ENCODE measurements around the gene DIP2C. TPM values are rescaled to one million over a fixed set of nuclear protein-coding genes. Genes with fewer than 3 reads are reported as not detected.

DIP2C gene
- total and polyA plus RNA-seq, 7 experiments from 2014 or later = 1.1 to 8.7 (median 4.5) TPM

GRCh38 chr10:691216-691615 is 1.7 kb upstream of the DIP2C start:
- ATAC-seq = no peak
- no peaks in the 10 kb centered on the region for H3K36me3 Mint-ChIP-seq
- H3K4me1 Mint-ChIP-seq = peaks cover 0 to 19% (median 5%) of the 10 kb centered on the region in 7 donors
- peaks cover 43 to 58% (median 53%) of the 10 kb centered on the region in 5 donors for H3K27me3 Mint-ChIP-seq
- Histone ChIP-seq H3K27me3 (ENCODE audit: control insufficient read depth in 2 of 2, insufficient read depth in 2 of 2, low read length in 2 of 2) (peaks cover 0 to 6% of the 10 kb centered on the region in 2 donors), H3K9me3 (ENCODE audit: control insufficient read depth in 2 of 3, low read length in 3 of 3) (no peaks in the 10 kb centered on the region), H3K4me1 (ENCODE audit: control insufficient read depth in 2 of 2, insufficient read depth in 2 of 2, low read length in 2 of 2) (no peaks in the 10 kb centered on the region), H3K36me3 (ENCODE audit: control insufficient read depth in 2 of 3, insufficient read depth in 3 of 3, low read length in 3 of 3) (no peaks in the 10 kb centered on the region), H3K27ac (ENCODE audit: low read depth, low read length) (no peak overlapping the region), H3K4me3 (ENCODE audit: low read length) (no peak overlapping the region)
- CTCF ChIA-PET = no interaction called here
- intact Hi-C loops (cut with micrococcal nuclease) = no loop called here
- POLR2A ChIA-PET = no interaction called here
- H3K27ac Mint-ChIP-seq = no peak overlapping the region
- peak overlapping the region in 7 of 10 donors; percentile 12 to 85 (median 55) for H3K4me3 Mint-ChIP-seq
- H3K9me3 Mint-ChIP-seq = peaks cover 0 to under 1% (median 0%) of the 10 kb centered on the region in 11 donors
- no peak for DNase-seq

GRCh38 chr10:690372-691161 is 1.1 kb upstream of the DIP2C start:
- no peaks in the 10 kb centered on the region for H3K9me3 ChIP-seq (ENCODE audit: control insufficient read depth in 2 of 3, low read length in 3 of 3)
- H3K36me3 ChIP-seq (ENCODE audit: control insufficient read depth in 2 of 3, insufficient read depth in 3 of 3, low read length in 3 of 3) = no peaks in the 10 kb centered on the region
- H3K27me3 ChIP-seq (ENCODE audit: control insufficient read depth in 2 of 2, insufficient read depth in 2 of 2, low read length in 2 of 2) = peaks cover 0 to 6% of the 10 kb centered on the region in 2 donors
- H3K4me1 ChIP-seq (ENCODE audit: control insufficient read depth in 2 of 2, insufficient read depth in 2 of 2, low read length in 2 of 2) = no peaks in the 10 kb centered on the region
- ChIA-PET POLR2A (no interaction called here), CTCF (no interaction called here)
- Mint-ChIP-seq H3K4me1 (peaks cover 0 to 19% (median 5%) of the 10 kb centered on the region in 7 donors), H3K4me3 (peak overlapping the region; percentile 42 to 85 (median 60)), H3K9me3 (no peaks in the 10 kb centered on the region), H3K27me3 (peaks cover 43 to 54% (median 49%) of the 10 kb centered on the region in 5 donors), H3K27ac (peak overlapping the region in 1 of 9 donors; percentile 38), H3K36me3 (no peaks in the 10 kb centered on the region)
- H3K27ac ChIP-seq (ENCODE audit: low read depth, low read length) = no peak overlapping the region
- intact Hi-C loops (cut with micrococcal nuclease) = no loop called here
- ATAC-seq (no peak), DNase-seq (no peak)
- no peak overlapping the region for H3K4me3 ChIP-seq (ENCODE audit: low read length)

DNA sequence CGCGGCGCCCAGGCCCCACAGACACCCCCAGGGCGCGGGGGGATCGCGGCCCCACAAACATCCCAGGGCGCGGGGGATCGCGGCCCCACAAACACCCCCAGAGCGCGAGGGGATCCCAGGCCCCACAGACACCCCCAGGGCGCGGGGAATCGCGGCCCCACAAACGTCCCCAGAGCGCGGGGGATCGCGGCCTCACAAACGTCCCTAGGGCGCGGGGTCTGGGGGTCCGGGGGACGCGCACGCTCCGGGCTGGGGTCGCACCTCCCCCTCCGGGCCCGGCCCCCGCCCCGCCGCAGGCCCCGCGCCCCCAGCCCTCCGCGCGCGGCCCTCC is 382 bp downstream of the DIP2C start:
- Histone ChIP-seq H3K27me3 (ENCODE audit: control insufficient read depth in 2 of 2, insufficient read depth in 2 of 2, low read length in 2 of 2) (peaks cover 0 to 6% of the 10 kb centered on the region in 2 donors), H3K4me1 (ENCODE audit: control insufficient read depth in 2 of 2, insufficient read depth in 2 of 2, low read length in 2 of 2) (no peaks in the 10 kb centered on the region), H3K4me3 (ENCODE audit: low read length) (no peak overlapping the region), H3K36me3 (ENCODE audit: control insufficient read depth in 2 of 3, insufficient read depth in 3 of 3, low read length in 3 of 3) (no peaks in the 10 kb centered on the region), H3K9me3 (ENCODE audit: control insufficient read depth in 2 of 3, low read length in 3 of 3) (no peaks in the 10 kb centered on the region), H3K27ac (ENCODE audit: low read depth, low read length) (no peak overlapping the region)
- CTCF ChIA-PET = no interaction called here
- intact Hi-C loops (cut with micrococcal nuclease) = no loop called here
- DNase-seq (no peak), ATAC-seq (no peak)
- H3K4me3 Mint-ChIP-seq = peak overlapping the region in 1 of 10 donors; percentile 65
- POLR2A ChIA-PET = no interaction called here
- H3K36me3 Mint-ChIP-seq = no peaks in the 10 kb centered on the region
- H3K27me3 Mint-ChIP-seq = peaks cover 43 to 52% (median 46%) of the 10 kb centered on the region in 5 donors
- H3K27ac Mint-ChIP-seq = no peak overlapping the region
- peaks cover 0 to 5% (median 0%) of the 10 kb centered on the region in 11 donors for H3K9me3 Mint-ChIP-seq
- peaks cover 0 to 19% (median 5%) of the 10 kb centered on the region in 7 donors for H3K4me1 Mint-ChIP-seq

- H3K27me3 Mint-ChIP-seq = peaks cover 43 to 48% (median 46%) of the 10 kb centered on the region in 5 donors
- Histone ChIP-seq H3K27ac (ENCODE audit: low read depth, low read length) (no peak overlapping the region), H3K27me3 (ENCODE audit: control insufficient read depth in 2 of 2, insufficient read depth in 2 of 2, low read length in 2 of 2) (peaks cover 0 to 6% of the 10 kb centered on the region in 2 donors), H3K9me3 (ENCODE audit: control insufficient read depth in 2 of 3, low read length in 3 of 3) (no peaks in the 10 kb centered on the region), H3K36me3 (ENCODE audit: control insufficient read depth in 2 of 3, insufficient read depth in 3 of 3, low read length in 3 of 3) (no peaks in the 10 kb centered on the region), H3K4me3 (ENCODE audit: low read length) (no peak overlapping the region), H3K4me1 (ENCODE audit: control insufficient read depth in 2 of 2, insufficient read depth in 2 of 2, low read length in 2 of 2) (no peaks in the 10 kb centered on the region)
- H3K27ac Mint-ChIP-seq = no peak overlapping the region
- intact Hi-C loops (cut with micrococcal nuclease) = no loop called here
- peaks cover 0 to 19% (median 5%) of the 10 kb centered on the region in 7 donors for H3K4me1 Mint-ChIP-seq
- peak overlapping the region in 6 of 10 donors; percentile 14 to 65 (median 45) for H3K4me3 Mint-ChIP-seq
- ATAC-seq (no peak), DNase-seq (no peak)
- CTCF ChIA-PET = no interaction called here
- H3K36me3 Mint-ChIP-seq = no peaks in the 10 kb centered on the region
- POLR2A ChIA-PET = no interaction called here
- peaks cover 0 to 5% (median 0%) of the 10 kb centered on the region in 11 donors for H3K9me3 Mint-ChIP-seq
Measured at GRCh38 chr10:688312-689120, 952 bp downstream of the DIP2C start.

GRCh38 chr10:687583-688311 is 1.7 kb downstream of the DIP2C start:
- intact Hi-C loops (cut with micrococcal nuclease) = no loop called here
- no peaks in the 10 kb centered on the region for H3K36me3 ChIP-seq (ENCODE audit: control insufficient read depth in 2 of 3, insufficient read depth in 3 of 3, low read length in 3 of 3)
- ChIA-PET POLR2A (no interaction called here), CTCF (no interaction called here)
- Mint-ChIP-seq H3K36me3 (no peaks in the 10 kb centered on the region), H3K4me3 (peak overlapping the region in 4 of 10 donors; percentile 37 to 65 (median 45)), H3K27me3 (peaks cover 41 to 51% (median 48%) of the 10 kb centered on the region in 5 donors), H3K9me3 (peaks cover 0 to 6% (median 1%) of the 10 kb centered on the region in 11 donors), H3K4me1 (peaks cover 0 to 19% (median 5%) of the 10 kb centered on the region in 7 donors), H3K27ac (no peak overlapping the region)
- H3K9me3 ChIP-seq (ENCODE audit: control insufficient read depth in 2 of 3, low read length in 3 of 3) = no peaks in the 10 kb centered on the region
- H3K4me3 ChIP-seq (ENCODE audit: low read length) = no peak overlapping the region
- DNase-seq (no peak), ATAC-seq (no peak)
- no peaks in the 10 kb centered on the region for H3K4me1 ChIP-seq (ENCODE audit: control insufficient read depth in 2 of 2, insufficient read depth in 2 of 2, low read length in 2 of 2)
- no peak overlapping the region for H3K27ac ChIP-seq (ENCODE audit: low read depth, low read length)
- H3K27me3 ChIP-seq (ENCODE audit: control insufficient read depth in 2 of 2, insufficient read depth in 2 of 2, low read length in 2 of 2) = peaks cover 0 to 6% of the 10 kb centered on the region in 2 donors

- ATAC-seq = no peak
- no peaks in the 10 kb centered on the region for H3K36me3 ChIP-seq (ENCODE audit: control insufficient read depth in 2 of 3, insufficient read depth in 3 of 3, low read length in 3 of 3)
- Mint-ChIP-seq H3K4me3 (no peak overlapping the region), H3K36me3 (no peaks in the 10 kb centered on the region), H3K4me1 (peaks cover 0 to 18% (median 4%) of the 10 kb centered on the region in 7 donors), H3K27ac (no peak overlapping the region), H3K27me3 (peaks cover 32 to 47% (median 43%) of the 10 kb centered on the region in 5 donors), H3K9me3 (peaks cover 0 to 6% (median 1%) of the 10 kb centered on the region in 11 donors)
- H3K27me3 ChIP-seq (ENCODE audit: control insufficient read depth in 2 of 2, insufficient read depth in 2 of 2, low read length in 2 of 2) = peaks cover 0 to 4% of the 10 kb centered on the region in 2 donors
- ChIA-PET POLR2A (no interaction called here), CTCF (no interaction called here)
- intact Hi-C loops (cut with micrococcal nuclease) = no loop called here
- DNase-seq = no peak
- no peak overlapping the region for H3K4me3 ChIP-seq (ENCODE audit: low read length)
- no peak overlapping the region for H3K27ac ChIP-seq (ENCODE audit: low read depth, low read length)
- H3K9me3 ChIP-seq (ENCODE audit: control insufficient read depth in 2 of 3, low read length in 3 of 3) = no peaks in the 10 kb centered on the region
- no peaks in the 10 kb centered on the region for H3K4me1 ChIP-seq (ENCODE audit: control insufficient read depth in 2 of 2, insufficient read depth in 2 of 2, low read length in 2 of 2)
Measured at GRCh38 chr10:686155-686931, 3.1 kb downstream of the DIP2C start.
